ENCODE results near the gene PDCD7. TPM values are rescaled to one million over a fixed set of nuclear protein-coding genes. Genes with fewer than 3 reads are reported as not detected.

The PDCD7 gene
- total RNA-seq, 1 experiment from 2014 or later = 9.5 TPM

GRCh38 chr15:65099336-65099735, 34.3 kb downstream of the PDCD7 start:
- ATAC-seq (no peak), DNase-seq (no peak)
- Histone ChIP-seq H3K4me1 (ENCODE audit: insufficient read depth, low read length) (no peaks in the 10 kb centered on the region), H2AFZ (ENCODE audit: low read length) (no peak overlapping the region), H3K79me2 (ENCODE audit: low read length) (no peaks in the 10 kb centered on the region), H3K36me3 (ENCODE audit: low read depth, low read length) (no peaks in the 10 kb centered on the region; the same call in 1 of the 2 replicates), H3K9ac (ENCODE audit: low read length) (no peak overlapping the region), H3K9me2 (replicated peaks; ENCODE audit: low read length) (no peaks in the 10 kb centered on the region), H3K4me2 (ENCODE audit: low read length) (no peak overlapping the region), H3K9me3 (ENCODE audit: low read length) (no peaks in the 10 kb centered on the region), H3K4me3 (ENCODE audit: low read length) (no peak overlapping the region), H3K27me3 (ENCODE audit: low read length) (no peaks in the 10 kb centered on the region), H3F3A (ENCODE audit: low read length, unreplicated experiment) (no peaks in the 10 kb centered on the region), H4K20me1 (ENCODE audit: low read length) (no peaks in the 10 kb centered on the region), H3K27ac (ENCODE audit: low read length) (no peak overlapping the region)
- CTCF ChIA-PET = no interaction called here
- BruUV-seq (replicated peaks) = no TSS peak
- POLR2A ChIA-PET (ENCODE audit: unreplicated experiment) = no interaction called here
- intact Hi-C loops (cut with micrococcal nuclease) = no loop called here
- TF ChIP-seq CTCF (conservative IDR thresholded peaks at IDR 0.05; ENCODE audit: low read depth, low read length) = no peak
- no peak for TF ChIP-seq EZH2 (IDR thresholded peaks at IDR 0.05; ENCODE audit: low read length, unreplicated experiment)
- TF ChIP-seq EZH2phosphoT487 (IDR thresholded peaks at IDR 0.05; ENCODE audit: borderline replicate concordance, low read length) = no peak

- Histone ChIP-seq H3K4me1 (ENCODE audit: insufficient read depth, low read length) (no peaks in the 10 kb centered on the region), H3K79me2 (ENCODE audit: low read length) (no peaks in the 10 kb centered on the region), H3K9me3 (ENCODE audit: low read length) (no peaks in the 10 kb centered on the region), H4K20me1 (ENCODE audit: low read length) (no peaks in the 10 kb centered on the region), H3K27me3 (ENCODE audit: low read length) (no peaks in the 10 kb centered on the region), H3F3A (ENCODE audit: low read length, unreplicated experiment) (no peaks in the 10 kb centered on the region), H3K9me2 (replicated peaks; ENCODE audit: low read length) (no peaks in the 10 kb centered on the region), H3K27ac (ENCODE audit: low read length) (no peak overlapping the region), H3K4me2 (ENCODE audit: low read length) (no peak overlapping the region), H3K9ac (ENCODE audit: low read length) (no peak overlapping the region), H3K36me3 (ENCODE audit: low read depth, low read length) (no peaks in the 10 kb centered on the region; the same call in 1 of the 2 replicates), H3K4me3 (ENCODE audit: low read length) (no peak overlapping the region), H2AFZ (ENCODE audit: low read length) (no peak overlapping the region)
- no peak for ATAC-seq
- intact Hi-C loops (cut with micrococcal nuclease) = no loop called here
- no TSS peak for BruUV-seq (replicated peaks)
- ChIA-PET POLR2A (ENCODE audit: unreplicated experiment) (no interaction called here), CTCF (no interaction called here)
- TF ChIP-seq EZH2 (IDR thresholded peaks at IDR 0.05; ENCODE audit: low read length, unreplicated experiment) (no peak), CTCF (conservative IDR thresholded peaks at IDR 0.05; ENCODE audit: low read depth, low read length) (no peak), EZH2phosphoT487 (IDR thresholded peaks at IDR 0.05; ENCODE audit: borderline replicate concordance, low read length) (no peak)
- DNase-seq = no peak
Measured at GRCh38 chr15:65097651-65098263, 35.9 kb downstream of the PDCD7 start.

GRCh38 chr15:65096481-65097385, 36.9 kb downstream of the PDCD7 start:
- Histone ChIP-seq H3K9me3 (ENCODE audit: low read length) (no peaks in the 10 kb centered on the region), H3K27ac (ENCODE audit: low read length) (no peak overlapping the region), H3K4me2 (ENCODE audit: low read length) (no peak overlapping the region), H3K36me3 (ENCODE audit: low read depth, low read length) (no peaks in the 10 kb centered on the region; the same call in 1 of the 2 replicates), H3K27me3 (ENCODE audit: low read length) (no peaks in the 10 kb centered on the region), H3K79me2 (ENCODE audit: low read length) (no peaks in the 10 kb centered on the region), H2AFZ (ENCODE audit: low read length) (no peak overlapping the region), H3F3A (ENCODE audit: low read length, unreplicated experiment) (no peaks in the 10 kb centered on the region), H3K4me1 (ENCODE audit: insufficient read depth, low read length) (no peaks in the 10 kb centered on the region), H3K4me3 (ENCODE audit: low read length) (no peak overlapping the region), H4K20me1 (ENCODE audit: low read length) (no peaks in the 10 kb centered on the region), H3K9me2 (replicated peaks; ENCODE audit: low read length) (no peaks in the 10 kb centered on the region), H3K9ac (ENCODE audit: low read length) (no peak overlapping the region)
- no TSS peak for BruUV-seq (replicated peaks)
- TF ChIP-seq EZH2phosphoT487 (IDR thresholded peaks at IDR 0.05; ENCODE audit: borderline replicate concordance, low read length) (no peak), EZH2 (IDR thresholded peaks at IDR 0.05; ENCODE audit: low read length, unreplicated experiment) (no peak), CTCF (conservative IDR thresholded peaks at IDR 0.05; ENCODE audit: low read depth, low read length) (no peak)
- ATAC-seq (no peak), DNase-seq (no peak)
- ChIA-PET POLR2A (ENCODE audit: unreplicated experiment) (no interaction called here), CTCF (no interaction called here)
- intact Hi-C loops (cut with micrococcal nuclease) = no loop called here
